Ovary (tissue), 3 donors: Measurements from ENCODE around the gene BCAP29.

ENCODE experiments used
- POLR2A ChIP-seq: fragments of 450-650 bp; IDR thresholded peaks from one replicate; pipeline ENCODE4 v1.6.1; 2017; ENCODE audit warnings: antibody characterized with exemption, mild to moderate bottlenecking, moderate library complexity
- TF ChIP-seq, protein P1 (sequence below), 3 donors: fragments of 450-650 bp in 2 of 3; fragments of 200-600 bp in 1 of 3; IDR thresholded peaks; one replicate each; pipeline versions ENCODE4 v1.5.1 to v1.8.0; 2016 to 2022; ENCODE audit warnings: antibody characterized with exemption in 3 of 3, mild to moderate bottlenecking in 1 of 3
- donor health status: DM: no; HTN: no; CAD: no.

DNA sequence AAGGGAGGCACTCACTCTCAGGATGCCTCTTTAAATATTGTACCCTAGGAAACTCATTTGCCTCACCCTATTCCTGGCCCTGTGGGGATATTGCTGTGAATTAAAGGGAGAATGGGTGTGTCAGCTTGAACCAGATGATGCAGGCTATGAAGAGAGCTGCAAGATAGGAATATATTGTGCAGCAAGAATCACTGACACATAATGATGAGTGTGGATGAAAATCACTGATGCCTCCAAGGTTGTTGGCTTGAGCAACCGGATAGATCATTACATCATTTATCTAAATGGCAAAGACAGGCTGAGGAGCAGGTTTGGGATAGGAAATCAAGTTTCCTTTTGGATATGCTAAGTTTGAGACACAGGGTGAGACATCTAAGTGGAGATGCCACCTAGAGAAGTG is 86.7 kb downstream of the BCAP29 start:
- TF ChIP-seq, protein P1, sequence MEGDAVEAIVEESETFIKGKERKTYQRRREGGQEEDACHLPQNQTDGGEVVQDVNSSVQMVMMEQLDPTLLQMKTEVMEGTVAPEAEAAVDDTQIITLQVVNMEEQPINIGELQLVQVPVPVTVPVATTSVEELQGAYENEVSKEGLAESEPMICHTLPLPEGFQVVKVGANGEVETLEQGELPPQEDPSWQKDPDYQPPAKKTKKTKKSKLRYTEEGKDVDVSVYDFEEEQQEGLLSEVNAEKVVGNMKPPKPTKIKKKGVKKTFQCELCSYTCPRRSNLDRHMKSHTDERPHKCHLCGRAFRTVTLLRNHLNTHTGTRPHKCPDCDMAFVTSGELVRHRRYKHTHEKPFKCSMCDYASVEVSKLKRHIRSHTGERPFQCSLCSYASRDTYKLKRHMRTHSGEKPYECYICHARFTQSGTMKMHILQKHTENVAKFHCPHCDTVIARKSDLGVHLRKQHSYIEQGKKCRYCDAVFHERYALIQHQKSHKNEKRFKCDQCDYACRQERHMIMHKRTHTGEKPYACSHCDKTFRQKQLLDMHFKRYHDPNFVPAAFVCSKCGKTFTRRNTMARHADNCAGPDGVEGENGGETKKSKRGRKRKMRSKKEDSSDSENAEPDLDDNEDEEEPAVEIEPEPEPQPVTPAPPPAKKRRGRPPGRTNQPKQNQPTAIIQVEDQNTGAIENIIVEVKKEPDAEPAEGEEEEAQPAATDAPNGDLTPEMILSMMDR (IDR thresholded peaks at IDR 0.05): no peak
- TF ChIP-seq POLR2A: no peak
